CD14-positive monocyte (primary cell): ENCODE results near the gene TCEAL1. TPM values are rescaled to one million over a fixed set of nuclear protein-coding genes. Genes with fewer than 3 reads are reported as not detected.
A peak's percentile ranks its signal among the peaks of the same experiment; 100 is the strongest.

Source experiments
- DNase-seq, 3 donors: peaks; one replicate each; pipeline ENCODE4 v3.0.0-alpha.2; 2011 to 2022
- H2AFZ ChIP-seq: 2 replicates; pipeline ENCODE4 v1.6.0; 2012; ENCODE audit warnings: mild to moderate bottlenecking, low read depth, low read length, inconsistent platforms; ENCODE audit not compliant: insufficient read depth, poor library complexity, severe bottlenecking
- H3K27ac ChIP-seq, 2 donors: 1 replicate in 1 of 2; 2 replicates in 1 of 2; pipeline ENCODE4 v1.5.1; 2012 to 2013; ENCODE audit warnings: low read length in 2 of 2, control low read depth in 1 of 2, inconsistent platforms in 1 of 2, low read depth in 1 of 2, mild to moderate bottlenecking in 1 of 2
- H3K27me3 ChIP-seq, 2 donors: one replicate each; pipeline versions ENCODE4 v1.6.0 to v1.6.1; 2011 to 2013; ENCODE audit warnings: low read length in 2 of 2; ENCODE audit not compliant: control insufficient read depth in 2 of 2, insufficient read depth in 2 of 2
- H3K36me3 ChIP-seq, 2 donors: replicated peaks in 1 of 2; 1 replicate in 1 of 2; 2 replicates in 1 of 2; pipeline versions ENCODE4 v1.5.1 to v1.6.1; 2012 to 2013; ENCODE audit warnings: low read length in 2 of 2, control low read depth in 1 of 2, inconsistent platforms in 1 of 2, mild to moderate bottlenecking in 1 of 2; ENCODE audit not compliant: insufficient read depth in 2 of 2, control insufficient read depth in 1 of 2
- H3K4me1 ChIP-seq, 2 donors: 1 replicate in 1 of 2; 2 replicates in 1 of 2; pipeline versions ENCODE4 v1.5.1 to v1.6.1; 2012 to 2013; ENCODE audit warnings: low read length in 2 of 2, control low read depth in 1 of 2, inconsistent platforms in 1 of 2, mild to moderate bottlenecking in 1 of 2, moderate library complexity in 1 of 2; ENCODE audit not compliant: insufficient read depth in 2 of 2, control insufficient read depth in 1 of 2
- H3K4me2 ChIP-seq: replicated peaks from 2 replicates; pipeline ENCODE3; 2012; ENCODE audit warnings: low read length, moderate library complexity, mild to moderate bottlenecking; ENCODE audit not compliant: poor library complexity, severe bottlenecking; ENCODE audit errors: extremely low read depth
- H3K4me3 ChIP-seq, 3 experiments: fragments of 200-600 bp in 1 of 3; sonication (generic) in 1 of 3; replicated peaks in 1 of 3; 1 replicate in 2 of 3; 2 replicates in 1 of 3; pipeline ENCODE4 v1.5.1; 2011 to 2013; ENCODE audit warnings: low read length in 3 of 3, mild to moderate bottlenecking in 3 of 3, control low read depth in 2 of 3, low read depth in 2 of 3, inconsistent platforms in 1 of 3, moderate library complexity in 1 of 3
- H3K79me2 ChIP-seq: 2 replicates; pipeline ENCODE4 v1.6.0; 2012; ENCODE audit warnings: mild to moderate bottlenecking, control low read depth, inconsistent platforms, low read length, moderate library complexity; ENCODE audit not compliant: insufficient read depth
- H3K9ac ChIP-seq: 2 replicates; pipeline ENCODE4 v1.6.0; 2017; ENCODE audit warnings: low read length, mild to moderate bottlenecking; ENCODE audit not compliant: insufficient read depth, poor library complexity, severe bottlenecking
- H3K9me3 ChIP-seq, 2 donors: replicated peaks in 1 of 2; 1 replicate in 1 of 2; 2 replicates in 1 of 2; pipeline versions ENCODE4 v1.5.1 to v1.6.1; 2012 to 2013; ENCODE audit warnings: low read length in 2 of 2, control low read depth in 1 of 2; ENCODE audit not compliant: control insufficient read depth in 1 of 2, insufficient read depth in 1 of 2
- H4K20me1 ChIP-seq: 2 replicates; pipeline ENCODE4 v1.6.0; 2012; ENCODE audit warnings: mild to moderate bottlenecking, low read length, control low read depth, moderate library complexity; ENCODE audit not compliant: insufficient read depth
- H3K27ac Mint-ChIP-seq, 7 donors: one replicate each; pipeline ENCODE4 v1.8.0; 2020; ENCODE audit warnings: mild to moderate bottlenecking in 7 of 7, mixed read lengths in 7 of 7, moderate library complexity in 6 of 7, inconsistent platforms in 2 of 7
- H3K27me3 Mint-ChIP-seq, 3 donors: one replicate each; pipeline ENCODE4 v1.8.0; 2021 to 2022; ENCODE audit warnings: low read depth in 3 of 3, mild to moderate bottlenecking in 3 of 3, mixed read lengths in 3 of 3, moderate library complexity in 3 of 3, inconsistent platforms in 1 of 3
- H3K36me3 Mint-ChIP-seq, 2 donors: one replicate each; pipeline ENCODE4 v1.8.0; 2020; ENCODE audit warnings: mixed read lengths in 2 of 2, inconsistent platforms in 1 of 2, mild to moderate bottlenecking in 1 of 2
- H3K4me1 Mint-ChIP-seq: one replicate; pipeline ENCODE4 v1.8.0; 2020; ENCODE audit warnings: mild to moderate bottlenecking, mixed read lengths
- H3K4me3 Mint-ChIP-seq, 2 donors: one replicate each; pipeline ENCODE4 v1.8.0; 2020; ENCODE audit warnings: mild to moderate bottlenecking in 2 of 2, mixed read lengths in 2 of 2, moderate library complexity in 1 of 2
- H3K9me3 Mint-ChIP-seq, 7 donors: one replicate each; pipeline ENCODE4 v1.8.0; 2020 to 2022; ENCODE audit warnings: mixed read lengths in 7 of 7, mild to moderate bottlenecking in 6 of 7, moderate library complexity in 6 of 7, inconsistent platforms in 2 of 7
- CTCF ChIP-seq: fragments of 200-600 bp; IDR thresholded peaks from one replicate; pipeline ENCODE4 v1.8.0; 2022; ENCODE audit warnings: antibody characterized with exemption, mild to moderate bottlenecking
- WGBS: methylation state at CpG from one replicate; pipeline ENCODE4 v1.1.5; 2013; ENCODE audit warnings: missing lambda C conversion rate; ENCODE audit not compliant: insufficient coverage; 5-methylcytosine and 5-hydroxymethylcytosine counted together
- intact Hi-C, 2 donors: fragments of 100-400 bp; cut with micrococcal nuclease; formaldehyde crosslinking; loops; one replicate each; pipeline versions ENCODE4 v1.15.0 to v1.15.1; 2023
- polyA plus RNA-seq, 3 donors: library from polyadenylated mRNA; depleted of rRNA in 1 of 3; unstranded in 2 of 3; stranded (reverse) in 1 of 3; fragments of 300-500 nt in 2 of 3; fragments of >200 nt in 1 of 3; fragmentation: Illumina TruSeq in 2 of 3; gene quantifications; 1 replicate in 2 of 3; 2 replicates in 1 of 3; pipeline ENCODE4 v1.2.3, GENCODE V29; 2012 to 2021

Gene TCEAL1
- polyA plus RNA-seq, 3 donors = 5.5 to 11.4 (median 5.8) TPM

GRCh38 chrX:103607364-103608305 is 21.1 kb upstream of the TCEAL1 start, which contains the start of gene TCEAL3:
TCEAL3 (plus strand) TSS chrX:103607963; CDS start chrX:103609065, 1,102 bp downstream.
- peaks cover 0 to 5% (median 0%) of the 10 kb centered on the region in 7 donors for H3K9me3 Mint-ChIP-seq
- no peaks in the 10 kb centered on the region for H3K79me2 ChIP-seq
- peak within 1 kb of the TSS; percentile 83 for H2AFZ ChIP-seq
- peak within 1 kb of the TSS; percentile 75 to 77 (median 76) for H3K4me3 ChIP-seq
- H3K27me3 Mint-ChIP-seq = peaks cover 0 to 15% (median 11%) of the 10 kb centered on the region in 3 donors
- H3K4me3 Mint-ChIP-seq = peak within 1 kb of the TSS; percentile 87 to 90
- intact Hi-C loops = no loop called here
- peak within 1 kb of the TSS; percentile 64 for H3K9ac ChIP-seq
- H3K4me1 ChIP-seq = peaks cover 0 to 7% of the 10 kb centered on the region in 2 donors
- WGBS = 2% methylated on average over 10 of the region's 59 CpGs
- DNase-seq = peak in 2 of 3 donors; percentile 17 to 47
- peaks cover 7% of the 10 kb centered on the region for H3K4me1 Mint-ChIP-seq
- H3K27me3 ChIP-seq = peaks cover 0 to 5% of the 10 kb centered on the region in 2 donors
- H3K36me3 ChIP-seq = no peaks in the 10 kb centered on the region
- H3K27ac ChIP-seq = peak within 1 kb of the TSS in 1 of 2 donors; percentile 63
- H3K27ac Mint-ChIP-seq = peak within 1 kb of the TSS in 6 of 7 donors; percentile 60 to 90 (median 80)
- peak within 1 kb of the TSS; percentile 68 for H3K4me2 ChIP-seq
- no peaks in the 10 kb centered on the region for H3K9me3 ChIP-seq
- peaks cover 0 to 2% of the 10 kb centered on the region in 2 donors for H3K36me3 Mint-ChIP-seq
- no peaks in the 10 kb centered on the region for H4K20me1 ChIP-seq
- TF ChIP-seq CTCF = no peak

GRCh38 chrX:103608306-103608963 is 20.3 kb upstream of the TCEAL1 start:
- Histone ChIP-seq H3K4me2 (peak overlapping the region; percentile 68), H3K4me1 (peaks cover 0 to 7% of the 10 kb centered on the region in 2 donors), H3K36me3 (no peaks in the 10 kb centered on the region), H3K79me2 (no peaks in the 10 kb centered on the region), H3K4me3 (peak overlapping the region; percentile 75 to 77 (median 76)), H4K20me1 (no peaks in the 10 kb centered on the region), H3K27me3 (peaks cover 0 to 5% of the 10 kb centered on the region in 2 donors), H3K9ac (peak overlapping the region; percentile 64), H2AFZ (peak overlapping the region; percentile 83), H3K27ac (peak overlapping the region in 1 of 2 donors; percentile 63), H3K9me3 (no peaks in the 10 kb centered on the region)
- H3K27ac Mint-ChIP-seq = peak overlapping the region in 6 of 7 donors; percentile 50 to 90 (median 80)
- WGBS = 0% methylated on average over 8 of the region's 21 CpGs
- H3K9me3 Mint-ChIP-seq = peaks cover 0 to 5% (median 0%) of the 10 kb centered on the region in 7 donors
- intact Hi-C loops = no loop called here
- TF ChIP-seq CTCF = no peak
- H3K4me3 Mint-ChIP-seq = peak overlapping the region; percentile 87 to 90
- H3K4me1 Mint-ChIP-seq = peaks cover 7% of the 10 kb centered on the region
- DNase-seq = peak in 2 of 3 donors; percentile 28 to 37
- H3K27me3 Mint-ChIP-seq = peaks cover 0 to 15% (median 9%) of the 10 kb centered on the region in 3 donors
- peaks cover 0 to 2% of the 10 kb centered on the region in 2 donors for H3K36me3 Mint-ChIP-seq
